ENCODE measurements around the gene ZNF888. TPM values are rescaled to one million over a fixed set of nuclear protein-coding genes. Genes with fewer than 3 reads are reported as not detected.

The ZNF888 gene
- total and polyA plus RNA-seq, 9 of the 15 experiments (the other 6 are each of a cell fraction or from before 2014, with no cell fraction given): 1.6 to 13.3 (median 9.9) TPM

GRCh38 chr19:52942386-52943133 lies 19.3 kb upstream of the ZNF888 start (continued):
- TF ChIP-seq, protein P1, sequence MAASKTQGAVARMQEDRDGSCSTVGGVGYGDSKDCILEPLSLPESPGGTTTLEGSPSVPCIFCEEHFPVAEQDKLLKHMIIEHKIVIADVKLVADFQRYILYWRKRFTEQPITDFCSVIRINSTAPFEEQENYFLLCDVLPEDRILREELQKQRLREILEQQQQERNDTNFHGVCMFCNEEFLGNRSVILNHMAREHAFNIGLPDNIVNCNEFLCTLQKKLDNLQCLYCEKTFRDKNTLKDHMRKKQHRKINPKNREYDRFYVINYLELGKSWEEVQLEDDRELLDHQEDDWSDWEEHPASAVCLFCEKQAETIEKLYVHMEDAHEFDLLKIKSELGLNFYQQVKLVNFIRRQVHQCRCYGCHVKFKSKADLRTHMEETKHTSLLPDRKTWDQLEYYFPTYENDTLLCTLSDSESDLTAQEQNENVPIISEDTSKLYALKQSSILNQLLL (CRISPR knock-in tag; IDR thresholded peaks at IDR 0.05; ENCODE audit: borderline replicate concordance): no peak
- peak; percentile 84 for TF ChIP-seq ATF7 (IDR thresholded peaks at IDR 0.05)
- TF ChIP-seq RFX1 (IDR thresholded peaks at IDR 0.05): no peak
- TF ChIP-seq, protein P2, sequence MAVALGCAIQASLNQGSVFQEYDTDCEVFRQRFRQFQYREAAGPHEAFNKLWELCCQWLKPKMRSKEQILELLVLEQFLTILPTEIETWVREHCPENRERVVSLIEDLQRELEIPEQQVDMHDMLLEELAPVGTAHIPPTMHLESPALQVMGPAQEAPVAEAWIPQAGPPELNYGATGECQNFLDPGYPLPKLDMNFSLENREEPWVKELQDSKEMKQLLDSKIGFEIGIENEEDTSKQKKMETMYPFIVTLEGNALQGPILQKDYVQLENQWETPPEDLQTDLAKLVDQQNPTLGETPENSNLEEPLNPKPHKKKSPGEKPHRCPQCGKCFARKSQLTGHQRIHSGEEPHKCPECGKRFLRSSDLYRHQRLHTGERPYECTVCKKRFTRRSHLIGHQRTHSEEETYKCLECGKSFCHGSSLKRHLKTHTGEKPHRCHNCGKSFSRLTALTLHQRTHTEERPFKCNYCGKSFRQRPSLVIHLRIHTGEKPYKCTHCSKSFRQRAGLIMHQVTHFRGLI (CRISPR knock-in tag; IDR thresholded peaks at IDR 0.05): no peak
- TF ChIP-seq ZNF347 (CRISPR knock-in tag; IDR thresholded peaks at IDR 0.05; ENCODE audit: low read depth): no peak
- TF ChIP-seq PRPF4 (IDR thresholded peaks at IDR 0.05; ENCODE audit: insufficient read depth, low read depth, low read length, poor library complexity, severe bottlenecking): no peak
- no peak for TF ChIP-seq COPS2 (conservative IDR thresholded peaks at IDR 0.05)
- TF ChIP-seq FUS (optimal IDR thresholded peaks at IDR 0.05; ENCODE audit: low read depth, low read length): no peak
- TF ChIP-seq NFIC (IDR thresholded peaks at IDR 0.05): no peak; the same call in 1 of the 2 replicates
- TF ChIP-seq SMARCE1 (IDR thresholded peaks at IDR 0.05): 0 out of 2 replicates have a peak, but pooled peaks have one; percentile 15
- TF ChIP-seq FOXJ3 (CRISPR knock-in tag; IDR thresholded peaks at IDR 0.05): no peak
- no peak for TF ChIP-seq ZNF384 (IDR thresholded peaks at IDR 0.05; ENCODE audit: low read depth, low read length)
- no peak for TF ChIP-seq SREBF1 (IDR thresholded peaks at IDR 0.05; ENCODE audit: borderline replicate concordance, low read depth, low read length)
- peak; percentile 29; the same call in 1 of the 2 replicates for TF ChIP-seq SMAD4 (CRISPR knock-in tag; conservative IDR thresholded peaks at IDR 0.05)
- TF ChIP-seq ZNF232 (CRISPR knock-in tag; IDR thresholded peaks at IDR 0.05): no peak
- TF ChIP-seq ZNF586 (CRISPR knock-in tag; conservative IDR thresholded peaks at IDR 0.05): no peak
- TF ChIP-seq, protein P3, sequence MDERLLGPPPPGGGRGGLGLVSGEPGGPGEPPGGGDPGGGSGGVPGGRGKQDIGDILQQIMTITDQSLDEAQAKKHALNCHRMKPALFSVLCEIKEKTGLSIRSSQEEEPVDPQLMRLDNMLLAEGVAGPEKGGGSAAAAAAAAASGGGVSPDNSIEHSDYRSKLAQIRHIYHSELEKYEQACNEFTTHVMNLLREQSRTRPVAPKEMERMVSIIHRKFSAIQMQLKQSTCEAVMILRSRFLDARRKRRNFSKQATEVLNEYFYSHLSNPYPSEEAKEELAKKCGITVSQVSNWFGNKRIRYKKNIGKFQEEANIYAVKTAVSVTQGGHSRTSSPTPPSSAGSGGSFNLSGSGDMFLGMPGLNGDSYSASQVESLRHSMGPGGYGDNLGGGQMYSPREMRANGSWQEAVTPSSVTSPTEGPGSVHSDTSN (CRISPR knock-in tag; IDR thresholded peaks at IDR 0.05; ENCODE audit: low read depth): no peak
- TF ChIP-seq, protein P3 (tag; conservative IDR thresholded peaks at IDR 0.05; ENCODE audit: low read depth): no peak
- peak; percentile 66; the same call in 1 of the 2 replicates for TF ChIP-seq ETS1 (conservative IDR thresholded peaks at IDR 0.05; ENCODE audit: control insufficient read depth, low read depth, low read length)
- TF ChIP-seq, protein P4, sequence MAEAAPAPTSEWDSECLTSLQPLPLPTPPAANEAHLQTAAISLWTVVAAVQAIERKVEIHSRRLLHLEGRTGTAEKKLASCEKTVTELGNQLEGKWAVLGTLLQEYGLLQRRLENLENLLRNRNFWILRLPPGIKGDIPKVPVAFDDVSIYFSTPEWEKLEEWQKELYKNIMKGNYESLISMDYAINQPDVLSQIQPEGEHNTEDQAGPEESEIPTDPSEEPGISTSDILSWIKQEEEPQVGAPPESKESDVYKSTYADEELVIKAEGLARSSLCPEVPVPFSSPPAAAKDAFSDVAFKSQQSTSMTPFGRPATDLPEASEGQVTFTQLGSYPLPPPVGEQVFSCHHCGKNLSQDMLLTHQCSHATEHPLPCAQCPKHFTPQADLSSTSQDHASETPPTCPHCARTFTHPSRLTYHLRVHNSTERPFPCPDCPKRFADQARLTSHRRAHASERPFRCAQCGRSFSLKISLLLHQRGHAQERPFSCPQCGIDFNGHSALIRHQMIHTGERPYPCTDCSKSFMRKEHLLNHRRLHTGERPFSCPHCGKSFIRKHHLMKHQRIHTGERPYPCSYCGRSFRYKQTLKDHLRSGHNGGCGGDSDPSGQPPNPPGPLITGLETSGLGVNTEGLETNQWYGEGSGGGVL (CRISPR knock-in tag; IDR thresholded peaks at IDR 0.05): no peak
